Astrocyte of the cerebellum (primary cell): ENCODE measurements around the gene CIITA.

Source experiments
- DNase-seq: peaks from one replicate; pipeline ENCODE4 v3.0.0-alpha.2; 2011; ENCODE audit warnings: low read depth
- H3K4me3 ChIP-seq: 2 replicates; pipeline ENCODE4 v1.5.1; 2011; ENCODE audit warnings: mild to moderate bottlenecking, low read depth, low read length, moderate library complexity
- in situ Hi-C: cut with HindIII; loops from 2 replicates; pipeline ENCODE4 v1.10.0; 2017; ENCODE audit warnings: low sequenced_read_pairs
- TF ChIP-seq, protein P1 (sequence below): IDR thresholded peaks from 2 replicates; pipeline ENCODE4 v1.5.1; 2012; ENCODE audit warnings: low read length, low read depth, moderate library complexity, mild to moderate bottlenecking; ENCODE audit errors: missing control alignments

The CIITA gene

DNA sequence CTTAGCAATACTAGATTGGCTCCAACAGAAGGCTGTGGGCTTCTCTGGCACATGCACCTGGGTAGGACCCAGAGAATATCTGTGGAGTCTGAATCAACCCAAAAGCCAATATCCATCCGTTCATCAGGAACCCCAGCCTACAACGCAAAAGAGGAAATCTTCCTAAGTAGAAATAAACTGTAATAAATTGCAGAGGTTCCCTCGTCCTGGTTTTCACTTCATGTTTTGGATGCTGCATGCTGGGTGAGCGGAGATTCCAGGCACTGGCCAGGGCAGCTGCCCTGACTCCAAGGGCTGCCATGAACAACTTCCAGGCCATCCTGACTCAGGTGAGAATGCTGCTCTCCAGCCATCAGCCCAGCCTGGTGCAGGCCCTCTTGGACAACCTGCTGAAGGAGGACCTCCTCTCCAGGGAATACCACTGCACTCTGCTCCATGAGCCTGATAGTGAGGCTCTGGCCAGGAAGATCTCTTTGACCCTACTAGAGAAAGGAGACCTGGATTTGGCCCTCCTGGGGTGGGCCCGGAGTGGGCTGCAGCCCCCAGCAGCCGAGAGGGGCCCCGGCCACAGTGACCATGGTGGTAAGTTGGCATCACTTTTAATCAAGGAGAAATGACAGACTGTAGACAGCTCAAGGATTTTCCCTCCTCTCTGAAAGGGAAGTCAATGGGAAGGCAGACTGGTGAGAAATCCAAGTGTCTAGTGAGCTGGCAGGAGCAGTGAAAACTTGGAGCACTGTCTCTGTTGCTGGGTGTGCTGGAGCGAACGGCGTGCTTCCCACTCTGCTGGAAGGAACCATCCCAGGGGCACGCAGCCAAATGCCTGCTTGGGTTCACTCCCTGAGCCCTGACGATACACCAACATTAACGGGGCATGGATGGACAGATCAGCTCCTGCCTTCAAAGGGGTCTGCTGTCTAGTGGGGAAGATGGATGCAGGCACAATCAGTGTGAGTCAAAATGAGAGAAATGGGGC lies 10.7 kb upstream of the CIITA start:
- no peak for DNase-seq
- in situ Hi-C loops: no loop called here
- TF ChIP-seq, protein P1, sequence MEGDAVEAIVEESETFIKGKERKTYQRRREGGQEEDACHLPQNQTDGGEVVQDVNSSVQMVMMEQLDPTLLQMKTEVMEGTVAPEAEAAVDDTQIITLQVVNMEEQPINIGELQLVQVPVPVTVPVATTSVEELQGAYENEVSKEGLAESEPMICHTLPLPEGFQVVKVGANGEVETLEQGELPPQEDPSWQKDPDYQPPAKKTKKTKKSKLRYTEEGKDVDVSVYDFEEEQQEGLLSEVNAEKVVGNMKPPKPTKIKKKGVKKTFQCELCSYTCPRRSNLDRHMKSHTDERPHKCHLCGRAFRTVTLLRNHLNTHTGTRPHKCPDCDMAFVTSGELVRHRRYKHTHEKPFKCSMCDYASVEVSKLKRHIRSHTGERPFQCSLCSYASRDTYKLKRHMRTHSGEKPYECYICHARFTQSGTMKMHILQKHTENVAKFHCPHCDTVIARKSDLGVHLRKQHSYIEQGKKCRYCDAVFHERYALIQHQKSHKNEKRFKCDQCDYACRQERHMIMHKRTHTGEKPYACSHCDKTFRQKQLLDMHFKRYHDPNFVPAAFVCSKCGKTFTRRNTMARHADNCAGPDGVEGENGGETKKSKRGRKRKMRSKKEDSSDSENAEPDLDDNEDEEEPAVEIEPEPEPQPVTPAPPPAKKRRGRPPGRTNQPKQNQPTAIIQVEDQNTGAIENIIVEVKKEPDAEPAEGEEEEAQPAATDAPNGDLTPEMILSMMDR: no peak
- no peak overlapping the region for H3K4me3 ChIP-seq

DNA sequence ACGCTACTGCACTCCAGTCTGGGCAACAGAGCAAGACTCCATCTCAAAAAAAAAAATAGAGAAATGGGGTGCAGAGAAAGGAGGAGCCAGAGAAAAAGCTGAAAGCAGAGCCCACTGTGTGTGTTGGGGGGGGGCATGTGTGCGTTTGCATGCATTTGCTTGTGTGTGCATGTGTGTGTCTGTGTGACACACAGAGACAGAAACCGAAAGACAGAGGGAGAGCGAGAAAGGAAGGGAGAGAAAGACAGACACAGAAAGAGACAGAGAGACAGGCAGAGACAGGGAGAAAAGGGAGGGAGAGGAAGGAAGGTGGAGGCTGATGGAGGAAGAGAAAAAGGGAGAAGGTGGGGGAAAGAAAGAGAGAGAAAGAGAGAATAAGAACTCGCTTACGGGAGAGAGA lies 9.8 kb upstream of the CIITA start:
- DNase-seq: no peak
- no peak overlapping the region for H3K4me3 ChIP-seq
- TF ChIP-seq, protein P1: no peak
- in situ Hi-C loops: no loop called here

DNA sequence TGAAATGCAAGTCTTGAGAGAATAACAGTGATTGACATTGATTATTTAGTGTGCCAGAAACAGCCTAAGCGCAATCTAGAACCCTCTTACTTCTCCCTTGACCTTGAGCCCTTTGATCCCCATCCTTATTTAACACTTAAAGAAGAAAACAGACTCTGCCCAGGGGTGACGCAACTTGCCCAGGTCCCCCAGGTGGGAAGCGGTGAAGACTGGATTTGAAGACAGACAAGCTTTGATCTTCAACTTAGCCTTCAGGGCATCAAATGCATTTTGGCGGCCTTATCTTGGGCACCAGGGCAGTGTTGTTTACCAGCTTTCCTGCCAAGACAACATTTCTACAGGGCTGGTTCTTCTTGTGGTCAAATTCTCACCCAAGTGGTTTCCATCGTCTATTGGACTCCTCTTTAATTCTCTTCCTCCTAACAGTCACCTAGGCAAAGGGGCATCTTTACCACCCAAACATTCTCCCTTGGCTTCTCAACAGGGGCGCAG lies 8.9 kb upstream of the CIITA start:
- in situ Hi-C loops: no loop called here
- TF ChIP-seq, protein P1: no peak
- no peak overlapping the region for H3K4me3 ChIP-seq
- DNase-seq: no peak

DNA sequence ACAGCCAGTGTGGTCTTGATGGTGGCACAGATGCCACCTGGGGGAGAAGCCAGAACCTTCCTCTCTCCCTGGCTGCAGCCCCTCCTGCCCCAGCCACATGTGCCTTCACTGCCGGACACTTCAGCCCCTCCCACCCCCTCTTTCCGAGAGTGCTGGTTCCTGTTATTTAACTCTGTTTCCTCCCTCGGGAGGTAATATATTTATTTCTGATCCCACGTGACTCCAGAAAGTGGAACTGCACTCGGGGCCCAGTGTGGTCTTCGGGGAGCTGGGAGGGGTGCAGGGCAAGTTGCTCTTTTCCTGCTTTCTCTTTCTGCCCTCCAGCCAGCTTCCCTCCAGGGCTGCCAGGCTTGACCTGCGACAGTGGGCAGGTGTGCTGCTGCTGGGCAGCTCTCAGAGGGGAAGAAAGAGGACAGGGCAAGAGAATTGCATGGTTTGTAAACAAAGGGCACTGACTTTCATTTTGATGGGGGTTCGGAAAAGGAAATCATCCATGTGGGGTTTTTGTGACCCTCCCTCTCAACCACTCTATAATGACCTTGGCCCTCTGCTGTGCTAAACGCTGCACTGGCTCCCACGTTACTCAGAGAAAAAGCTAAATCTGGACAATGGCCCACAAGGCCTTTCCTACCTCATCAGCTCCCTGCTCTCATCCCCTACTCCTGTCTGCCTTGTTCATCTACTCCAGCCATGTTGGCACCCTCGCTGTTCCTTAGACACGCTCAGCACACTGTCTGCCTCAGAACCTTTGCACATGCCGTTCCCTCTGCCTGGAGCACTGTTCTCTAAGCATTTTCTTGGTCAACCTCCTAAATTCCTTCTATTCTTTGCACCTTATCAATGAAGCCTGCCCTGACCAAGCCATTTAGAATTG lies 8.2 kb upstream of the CIITA start:
- H3K4me3 ChIP-seq: no peak overlapping the region
- in situ Hi-C loops: no loop called here
- no peak for DNase-seq

DNA sequence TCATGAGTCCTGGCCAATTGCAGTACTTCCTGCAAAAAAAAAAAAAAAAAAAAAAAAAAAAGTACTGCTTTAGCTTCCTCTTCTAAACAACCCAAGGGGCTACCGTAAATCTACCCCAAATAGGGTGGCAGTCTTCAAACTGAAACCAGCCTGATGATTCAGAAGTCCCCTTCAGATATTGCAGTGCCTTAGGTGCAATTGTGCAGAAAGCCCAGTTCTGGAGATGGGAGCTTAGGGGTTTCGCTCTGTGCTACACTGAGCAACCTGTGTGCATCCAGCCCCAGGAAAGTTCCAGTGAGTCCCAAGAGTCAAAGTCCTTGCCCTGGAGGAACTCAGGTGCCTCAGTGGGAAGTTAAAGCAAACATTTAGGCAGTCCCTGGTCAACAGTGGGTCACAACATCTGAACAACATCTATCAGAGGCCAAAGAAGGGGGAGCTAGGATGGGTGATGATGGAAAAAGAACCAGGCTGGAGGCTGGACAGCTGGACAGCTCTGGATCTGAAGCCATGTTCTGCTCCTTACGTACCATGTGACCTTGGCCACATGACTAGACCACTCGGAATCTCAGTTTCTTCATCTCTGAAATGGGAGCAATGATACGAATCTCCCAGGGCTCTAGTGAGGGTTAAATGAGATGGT lies 6.7 kb upstream of the CIITA start:
- in situ Hi-C loops: no loop called here
- no peak overlapping the region for H3K4me3 ChIP-seq
- DNase-seq: no peak
- TF ChIP-seq, protein P1: no peak

More for the DNA sequence above, 8.2 kb upstream of the CIITA start:
- TF ChIP-seq, protein P1: no peak

DNA sequence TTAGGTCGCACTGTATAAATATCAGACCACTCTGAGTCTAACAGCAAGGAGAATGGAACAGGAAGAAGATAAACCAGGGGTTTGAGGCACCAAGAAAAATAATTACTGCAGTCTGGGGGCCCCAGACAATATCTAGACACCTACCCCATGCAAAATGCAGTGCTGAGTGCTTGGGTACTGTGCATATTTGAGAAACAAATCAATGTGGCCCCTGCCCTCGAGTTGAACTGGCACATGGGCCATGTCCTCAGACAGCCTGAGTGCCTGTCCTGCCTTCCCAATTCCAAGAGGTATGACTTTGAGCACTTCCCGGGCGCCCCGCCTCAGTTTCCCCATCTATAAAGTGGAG lies 6.2 kb upstream of the CIITA start:
- no peak overlapping the region for H3K4me3 ChIP-seq
- DNase-seq: no peak
- in situ Hi-C loops: no loop called here
- TF ChIP-seq, protein P1: no peak
